ENCODE results near the gene SCN2B.

Gene SCN2B

GRCh38 chr11:118164885-118165284, 11.6 kb downstream of the SCN2B start:
- no peak overlapping the region for H3K4me3 ChIP-seq (replicated peaks; ENCODE audit: low read depth, low read length)
- DNase-seq (ENCODE audit: extremely low read depth, low read depth), result no peak
- no peak for TF ChIP-seq CTCF (IDR thresholded peaks at IDR 0.05; ENCODE audit: low read depth, low read length, missing control alignments)

GRCh38 chr11:118163494-118163893, 12.9 kb downstream of the SCN2B start:
- no peak for TF ChIP-seq CTCF (IDR thresholded peaks at IDR 0.05; ENCODE audit: low read depth, low read length, missing control alignments)
- DNase-seq (ENCODE audit: extremely low read depth, low read depth), result no peak
- no peak overlapping the region for H3K4me3 ChIP-seq (replicated peaks; ENCODE audit: low read depth, low read length)

DNA sequence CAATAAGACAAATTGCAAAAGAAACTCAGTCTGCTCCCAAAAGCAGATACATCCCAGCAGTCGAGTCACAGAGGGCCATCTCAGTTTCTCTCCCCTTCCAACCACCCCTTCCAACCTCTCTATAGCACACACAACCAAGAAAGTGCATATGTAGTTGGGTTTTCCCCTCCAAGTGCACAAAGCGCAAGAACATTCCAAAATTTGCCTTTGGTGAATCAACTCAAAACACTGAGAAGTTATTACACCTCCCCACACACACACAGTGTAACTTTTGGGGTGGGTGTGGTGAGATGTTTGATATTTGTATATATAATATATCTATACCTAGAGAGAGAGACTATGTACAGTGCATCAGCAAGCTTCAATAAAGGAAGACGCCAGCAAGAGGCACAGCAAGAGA, 13.6 kb downstream of the SCN2B start:
- no peak for TF ChIP-seq CTCF (IDR thresholded peaks at IDR 0.05; ENCODE audit: low read depth, low read length, missing control alignments)

GRCh38 chr11:118161786-118162185, 14.7 kb downstream of the SCN2B start:
- no peak overlapping the region for H3K4me3 ChIP-seq (replicated peaks; ENCODE audit: low read depth, low read length)
- no peak for TF ChIP-seq CTCF (IDR thresholded peaks at IDR 0.05; ENCODE audit: low read depth, low read length, missing control alignments)
- no peak for DNase-seq (ENCODE audit: extremely low read depth, low read depth)

More for the DNA sequence above, 13.6 kb downstream of the SCN2B start:
- no peak for DNase-seq (ENCODE audit: extremely low read depth, low read depth)
- no peak overlapping the region for H3K4me3 ChIP-seq (replicated peaks; ENCODE audit: low read depth, low read length)

DNA sequence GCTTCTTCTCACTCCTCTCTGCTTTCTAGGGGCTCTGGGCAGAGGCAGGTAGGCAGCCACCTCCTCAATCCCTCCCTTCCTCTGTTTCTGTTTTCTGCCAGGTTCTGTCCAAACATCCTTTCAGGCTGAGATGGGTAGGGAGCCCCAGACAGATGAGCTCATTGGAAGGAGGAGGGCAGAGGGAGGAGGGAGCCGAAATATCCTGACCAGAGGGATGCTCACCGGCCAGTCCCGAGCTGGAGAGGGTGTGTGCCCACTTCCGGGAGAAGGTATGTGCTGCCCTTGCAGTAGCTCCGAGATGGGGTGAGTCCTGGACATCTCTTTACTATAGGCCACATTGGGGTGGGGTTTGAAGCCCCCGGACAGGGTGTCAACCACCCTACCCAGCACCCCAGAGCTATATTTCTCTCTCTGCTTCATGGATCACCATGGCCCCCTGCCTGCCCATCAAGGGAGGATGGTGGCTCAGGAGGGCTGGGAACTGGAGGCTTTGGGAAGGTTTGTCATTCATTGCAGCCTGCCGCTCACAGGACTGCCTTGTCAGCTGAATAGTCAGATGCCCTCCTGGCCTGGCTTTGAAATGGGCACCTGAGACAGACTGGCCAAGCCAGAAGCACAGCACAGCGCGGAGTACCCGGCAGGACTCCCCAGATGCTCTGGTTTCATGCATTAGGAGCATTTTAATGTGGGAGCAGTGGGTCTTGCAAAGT, 19.1 kb downstream of the SCN2B start:
- DNase-seq (ENCODE audit: extremely low read depth, low read depth), result no peak
- H3K4me3 ChIP-seq (replicated peaks; ENCODE audit: low read depth, low read length), result no peak overlapping the region
- TF ChIP-seq CTCF (IDR thresholded peaks at IDR 0.05; ENCODE audit: low read depth, low read length, missing control alignments), result no peak

DNA sequence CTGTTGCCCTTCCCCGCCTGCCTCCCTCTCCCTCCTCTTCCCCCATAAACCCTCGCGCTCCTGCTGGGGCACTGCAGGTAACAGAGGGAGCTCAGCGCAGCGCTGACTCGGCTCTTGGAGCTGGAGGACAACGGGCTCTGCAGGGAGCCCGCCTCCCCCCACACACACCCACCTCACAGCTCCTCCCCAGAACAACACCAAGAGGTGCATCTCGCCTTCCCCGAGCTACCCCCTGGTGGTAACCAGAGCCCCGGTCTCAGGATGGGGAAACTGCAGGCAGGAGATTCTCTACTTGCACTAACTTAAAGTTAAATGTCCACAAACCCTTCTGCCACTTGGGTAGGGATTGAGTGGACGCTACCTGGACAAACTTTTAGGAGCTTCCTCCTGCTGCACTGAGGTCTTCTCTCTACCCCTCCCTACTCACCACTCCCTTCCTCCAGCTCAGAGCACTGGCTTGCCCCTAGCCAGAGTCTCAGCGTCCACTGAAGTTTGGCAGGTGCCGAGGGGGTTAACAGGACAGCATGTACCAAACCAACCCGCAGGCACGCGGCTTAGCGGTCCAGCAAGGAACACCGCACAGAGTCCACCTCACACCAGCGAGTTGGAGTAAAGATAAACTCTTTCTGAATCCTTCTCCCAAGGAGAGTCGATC, 19.8 kb downstream of the SCN2B start:
- no peak overlapping the region for H3K4me3 ChIP-seq (replicated peaks; ENCODE audit: low read depth, low read length)
- DNase-seq (ENCODE audit: extremely low read depth, low read depth), result no peak
- no peak for TF ChIP-seq CTCF (IDR thresholded peaks at IDR 0.05; ENCODE audit: low read depth, low read length, missing control alignments)
